Right hindlimb (tissue), 1 donor: ENCODE data around the gene SYPL1.

Experiments
- DNase-seq: peaks from one replicate; pipeline ENCODE4 v3.0.0-alpha.2; 2018

The SYPL1 gene

DNA sequence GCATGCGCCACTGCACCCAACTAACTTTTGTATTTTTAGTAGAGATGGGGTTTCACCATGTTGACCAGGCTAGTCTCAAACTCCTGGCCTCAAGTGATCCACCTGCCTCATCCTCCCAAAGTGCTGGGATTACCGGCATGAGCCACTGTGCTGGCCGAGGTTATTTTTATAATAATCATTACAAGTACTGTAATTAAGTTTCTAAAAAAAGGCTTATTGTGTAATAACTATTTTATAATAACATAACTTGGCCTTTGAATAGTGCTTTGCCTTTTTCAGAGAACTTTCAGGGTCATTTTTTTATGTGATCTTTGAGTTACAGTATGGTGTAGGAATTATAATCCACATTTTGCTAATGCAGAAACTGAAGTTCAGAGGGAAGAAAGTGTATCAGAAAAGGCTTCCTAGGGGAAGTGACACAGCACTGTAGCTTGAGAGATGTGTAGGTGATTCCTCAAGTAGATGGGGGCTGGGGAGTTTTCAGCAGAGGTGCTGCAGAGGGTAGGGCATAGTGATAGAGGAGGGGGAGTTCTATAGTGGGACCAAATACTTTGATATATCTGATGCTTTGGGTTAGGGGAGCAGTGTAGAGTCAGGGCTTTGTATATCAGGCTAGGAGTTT is 9.2 kb upstream of the SYPL1 start:
- DNase-seq, result no peak

DNA sequence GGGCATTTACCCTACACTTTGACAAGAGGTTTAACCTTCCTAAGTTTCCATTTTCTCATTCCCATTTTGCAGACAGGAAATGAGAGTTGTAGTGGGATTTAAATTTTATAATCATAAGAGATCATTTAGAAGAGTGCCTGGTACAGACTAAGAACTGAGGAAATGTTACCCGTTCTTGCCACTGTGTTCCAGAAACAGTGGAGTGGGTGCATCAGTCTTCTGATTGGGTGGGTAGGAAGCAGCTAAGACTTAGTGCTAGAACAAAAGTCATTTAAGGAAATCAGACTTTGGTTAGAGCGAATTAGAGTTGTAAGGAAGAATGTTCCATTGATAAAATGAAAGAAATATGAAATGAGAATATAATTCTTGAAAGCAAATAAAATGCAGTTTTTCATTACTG is 8.4 kb upstream of the SYPL1 start:
- DNase-seq, result no peak

DNA sequence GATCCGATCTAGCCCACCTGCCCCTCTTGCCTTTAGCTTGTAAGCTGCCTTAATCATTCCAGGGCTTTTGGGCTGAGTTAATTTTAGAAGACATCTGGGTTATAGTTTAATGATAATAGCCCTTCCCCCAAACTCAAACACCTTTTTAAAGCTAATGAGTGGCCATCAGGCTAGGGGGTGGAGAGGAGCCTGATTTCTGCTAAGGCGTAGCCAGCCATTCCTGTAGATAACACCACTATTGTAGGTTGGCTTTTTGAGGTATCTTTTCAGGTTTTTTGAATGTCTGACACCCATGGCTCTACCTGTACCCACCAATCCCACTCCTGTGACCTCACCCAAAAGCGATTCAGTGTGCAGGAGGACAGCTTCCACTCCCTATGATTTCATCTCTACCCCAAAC is 7.6 kb upstream of the SYPL1 start:
- DNase-seq, result no peak

DNA sequence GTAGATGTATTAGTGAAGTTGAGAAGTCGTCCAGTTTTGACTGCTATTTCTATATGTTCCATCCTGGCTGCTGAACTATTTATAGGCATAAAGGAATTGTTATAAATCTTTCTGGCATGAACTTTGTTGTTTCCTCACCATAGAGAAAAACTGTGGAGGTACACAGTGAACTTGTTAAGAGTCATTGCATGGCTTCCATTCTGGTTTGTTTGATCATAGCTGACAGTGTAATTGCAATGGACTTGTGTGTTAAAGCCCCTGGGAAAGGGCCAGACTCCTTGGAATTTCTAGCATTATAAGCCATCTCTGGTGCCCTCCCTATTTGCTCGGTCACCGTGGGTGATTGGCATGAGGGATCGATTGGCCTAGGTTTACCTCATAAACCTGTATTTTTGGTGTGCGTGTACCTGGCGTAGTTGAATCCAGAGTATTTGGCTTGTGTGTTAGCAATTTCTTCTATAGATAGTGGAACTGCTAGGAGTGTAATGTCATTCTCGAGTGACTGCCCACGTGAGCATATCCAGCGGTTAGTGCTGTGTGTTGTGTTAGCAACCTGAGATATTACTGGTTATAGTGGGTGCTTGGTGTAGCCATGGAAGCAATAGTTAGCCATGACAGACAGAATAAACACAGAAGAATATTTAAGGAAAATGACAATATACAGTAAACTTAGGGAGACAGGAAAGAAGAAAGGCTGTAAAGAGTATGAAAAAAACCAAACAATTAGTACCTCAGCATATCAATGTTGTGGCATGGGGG is 5.9 kb upstream of the SYPL1 start:
- no peak for DNase-seq

DNA sequence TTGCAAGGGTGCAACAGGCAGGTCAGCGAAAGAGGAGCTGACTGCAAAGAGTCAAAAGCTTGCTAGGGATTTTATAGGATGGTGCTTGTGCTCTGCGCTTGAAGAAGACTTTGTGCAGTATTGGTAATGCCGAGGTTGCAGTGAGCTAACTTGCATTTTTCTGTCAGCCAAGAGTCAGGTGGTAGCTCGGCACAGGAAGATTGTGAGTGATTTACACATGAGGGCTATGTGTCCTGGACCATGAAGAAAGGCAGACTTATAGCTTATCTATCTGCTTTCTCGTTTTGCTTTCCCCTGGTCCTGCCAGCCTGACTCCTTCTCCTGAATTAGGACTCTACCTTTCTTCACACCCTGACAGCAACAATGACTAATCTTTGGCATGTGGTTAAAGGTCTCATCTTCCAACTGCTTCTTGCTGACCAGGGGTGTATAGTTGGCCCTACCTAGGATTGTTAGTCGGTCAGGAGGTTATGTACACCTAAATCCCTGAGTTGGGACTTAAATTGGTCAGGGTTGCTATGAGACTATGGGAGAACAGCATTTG is 4.1 kb upstream of the SYPL1 start:
- no peak for DNase-seq

DNA sequence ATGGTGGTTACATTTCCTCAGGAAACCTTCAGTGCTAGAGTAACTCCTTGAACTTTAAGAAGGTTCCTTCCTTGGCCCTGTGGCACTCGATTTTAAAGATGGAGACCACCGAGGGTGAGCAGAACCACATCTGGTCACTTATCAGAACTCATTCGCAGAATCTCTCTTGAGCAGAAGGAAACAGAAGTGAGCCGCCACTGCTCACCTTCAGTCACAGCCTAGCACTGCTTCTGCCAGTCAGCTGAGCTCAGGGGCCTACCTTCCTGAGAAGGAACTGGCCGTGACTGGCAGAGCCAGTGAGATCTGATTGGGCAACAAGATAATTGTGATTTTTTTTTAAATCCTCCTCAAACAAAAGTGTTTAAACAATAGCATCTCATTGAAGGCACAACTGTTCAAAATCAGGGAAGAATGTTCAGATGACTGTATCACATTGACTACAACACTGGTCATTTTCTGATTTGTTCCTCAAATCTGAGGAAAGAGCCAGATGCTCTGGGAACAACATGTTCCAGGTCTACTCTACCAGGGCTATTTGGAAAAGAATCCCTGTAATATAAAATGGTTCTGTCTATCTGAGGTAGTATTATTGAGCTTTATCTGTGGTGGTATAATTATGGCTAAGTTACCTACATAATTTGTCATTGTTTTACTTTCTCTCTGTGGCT is 2.7 kb upstream of the SYPL1 start:
- no peak for DNase-seq

DNA sequence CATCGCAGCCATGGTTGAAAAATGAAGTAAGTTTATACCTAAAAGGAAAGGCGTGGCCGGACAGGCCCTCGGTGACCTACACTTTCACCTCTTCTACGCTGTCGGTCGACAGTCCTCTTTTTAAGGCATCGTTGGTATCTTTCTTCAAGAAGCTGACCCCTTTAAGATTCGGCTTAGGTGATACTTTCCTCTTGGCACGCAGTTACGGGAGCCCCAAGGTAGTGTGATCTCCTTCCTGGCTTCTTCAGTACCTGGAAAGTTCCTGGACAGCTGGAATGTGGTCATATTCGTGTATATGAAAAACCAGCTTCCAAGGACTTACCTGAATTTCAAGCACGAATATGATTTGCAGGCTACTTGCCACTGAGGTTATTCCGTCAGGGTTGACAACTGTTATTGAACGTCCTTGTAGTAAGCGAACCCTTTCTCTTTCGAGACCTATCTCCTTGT is 885 bp upstream of the SYPL1 start:
- no peak for DNase-seq

DNA sequence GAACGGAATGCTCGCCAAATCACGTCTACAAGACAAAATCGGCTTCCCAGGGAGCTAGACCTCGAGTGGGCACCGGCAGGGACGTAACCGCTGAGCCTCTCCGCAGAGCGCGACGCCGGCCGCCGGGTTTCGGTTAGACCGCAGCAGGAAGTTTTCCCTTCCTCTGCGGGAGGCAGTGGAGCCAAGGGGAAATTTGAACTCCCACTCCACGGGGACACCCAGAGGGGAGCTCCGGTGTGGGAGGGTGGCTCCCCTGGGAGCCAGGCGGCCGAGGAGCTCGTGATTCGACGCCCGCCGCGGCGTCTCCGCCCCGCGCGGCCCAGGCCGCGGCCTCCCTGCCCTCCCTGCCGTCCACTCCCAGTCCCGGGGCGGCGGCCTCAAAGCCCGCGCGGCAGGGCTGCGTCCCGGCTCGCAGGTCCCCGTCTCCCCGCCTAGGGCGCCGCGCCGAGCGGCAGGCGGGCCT is 426 bp downstream of the SYPL1 start:
- no peak for DNase-seq

DNA sequence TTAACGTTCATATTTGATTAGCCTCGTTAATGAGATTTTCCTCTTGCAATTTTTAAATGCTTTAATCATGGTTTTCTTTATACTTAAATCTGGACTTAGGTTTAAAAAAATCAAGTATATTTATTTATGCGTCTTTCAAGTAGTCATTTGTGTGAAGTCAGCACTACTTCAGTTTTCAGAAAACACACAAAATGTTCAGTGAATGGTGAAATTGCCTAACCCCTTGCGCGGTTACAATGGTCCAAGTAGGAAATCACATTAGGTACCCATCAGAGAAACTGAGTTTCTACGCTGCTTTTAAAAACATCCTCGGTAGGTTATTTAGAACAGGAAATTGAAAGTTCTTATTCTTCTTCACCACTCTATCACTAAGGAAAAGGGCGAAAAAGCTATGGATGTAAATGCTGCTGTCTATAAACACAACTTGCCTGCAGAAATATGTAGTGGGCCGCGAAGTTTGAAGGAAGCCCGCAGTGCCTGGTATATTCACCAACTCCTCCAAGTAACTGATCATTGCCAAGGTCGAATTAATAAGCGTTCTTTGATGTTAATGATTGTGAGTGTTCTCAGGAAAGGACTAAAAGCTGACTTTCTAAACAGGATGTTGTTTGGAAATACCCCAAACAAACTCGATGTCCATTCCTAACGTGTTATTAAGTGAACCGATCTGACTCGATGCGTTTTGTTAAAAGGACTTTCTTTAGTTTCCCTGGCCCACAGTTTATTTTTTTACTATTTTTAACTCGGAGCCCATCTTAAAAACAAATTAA is 1.0 kb downstream of the SYPL1 start:
- no peak for DNase-seq

DNA sequence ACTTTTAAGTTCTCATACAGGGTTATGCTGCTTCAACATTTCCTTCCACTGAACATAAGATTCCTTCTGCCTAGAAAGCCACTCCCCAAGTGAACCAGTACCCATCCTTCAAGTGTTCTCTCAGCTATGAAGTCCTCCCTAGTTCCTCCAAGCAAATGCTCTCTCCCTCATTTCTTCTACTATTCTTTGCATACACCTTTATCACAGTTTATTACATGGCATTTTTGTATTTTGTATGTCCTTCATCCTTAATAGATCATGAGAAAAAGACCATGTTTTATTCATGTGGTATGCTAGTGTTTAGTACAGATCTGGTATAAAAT is 1.9 kb downstream of the SYPL1 start:
- DNase-seq, result no peak

DNA sequence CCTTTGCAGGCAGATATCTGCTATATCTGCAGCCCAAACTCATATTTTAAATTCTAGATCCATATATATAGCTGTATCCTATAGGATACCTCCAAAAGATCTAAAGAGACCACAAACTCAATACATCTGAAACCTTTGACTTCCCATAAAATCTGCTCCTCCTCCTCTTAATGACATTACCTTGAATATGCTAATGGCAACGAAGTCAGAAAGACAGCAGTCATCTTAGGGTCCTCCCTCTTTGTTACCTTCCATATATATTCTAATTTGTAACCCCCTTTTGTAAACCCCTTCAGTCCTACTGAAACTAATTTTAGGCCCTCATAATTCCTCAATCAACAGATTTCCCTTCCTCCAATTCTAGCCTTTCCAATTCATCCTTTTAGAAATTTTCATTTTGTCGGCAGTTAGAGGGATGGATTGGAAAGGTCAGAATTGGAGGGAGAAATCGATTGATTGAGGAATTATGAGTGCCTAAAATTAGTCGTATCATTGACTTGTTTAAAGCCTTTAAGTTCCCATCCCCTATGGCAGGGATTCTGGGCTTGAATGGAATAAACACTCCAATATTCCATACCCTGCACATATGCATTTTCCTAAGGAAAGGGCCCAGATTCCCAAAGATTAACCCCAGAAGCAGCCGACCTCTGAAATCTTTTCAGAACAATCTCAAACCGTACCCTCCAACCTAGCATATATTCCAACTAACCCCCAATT is 2.4 kb downstream of the SYPL1 start:
- DNase-seq, result no peak

DNA sequence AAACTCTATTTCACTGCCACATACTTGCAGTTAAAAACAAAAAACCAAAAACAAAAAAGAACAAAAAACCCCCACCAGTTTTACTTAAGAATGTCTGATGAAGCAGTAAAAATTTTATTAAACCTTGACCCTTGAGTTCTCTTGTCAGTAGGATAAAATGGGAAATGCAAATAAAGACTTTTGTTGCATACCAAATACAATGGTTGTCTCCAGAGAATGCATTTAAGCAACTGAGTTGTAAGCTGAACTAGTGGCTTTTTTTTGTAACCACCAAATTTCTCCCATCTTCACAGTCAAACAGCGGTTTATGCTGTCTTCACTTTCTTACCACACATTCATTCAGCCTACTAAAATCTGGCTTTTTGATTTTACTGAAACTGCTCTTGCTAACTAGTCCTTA is 3.1 kb downstream of the SYPL1 start:
- DNase-seq, result no peak

DNA sequence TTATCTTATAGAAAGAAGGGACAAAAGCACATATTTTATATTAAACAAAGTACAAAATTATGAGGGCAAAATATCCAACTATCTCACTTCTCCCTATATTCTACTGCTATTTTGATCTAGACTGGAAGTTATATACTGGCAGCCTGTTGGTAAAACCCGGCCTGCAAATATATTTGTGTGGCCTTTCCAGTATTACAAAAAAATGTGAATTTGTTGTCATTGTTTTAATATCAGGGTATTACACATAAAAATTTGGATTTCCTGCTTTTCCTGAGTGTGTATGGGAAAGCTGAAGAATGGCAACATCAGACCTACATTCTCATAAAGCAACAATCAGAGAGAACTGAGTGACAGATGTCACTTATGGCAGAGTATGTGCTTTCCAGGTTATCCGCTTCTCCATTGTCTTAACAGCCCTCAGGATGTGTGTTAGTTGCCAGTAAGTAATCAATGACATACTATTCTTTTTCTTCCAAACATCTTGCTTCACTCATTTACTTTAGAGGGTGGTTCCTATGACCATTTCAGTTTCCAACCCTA is 7.3 kb downstream of the SYPL1 start:
- no peak for DNase-seq

DNA sequence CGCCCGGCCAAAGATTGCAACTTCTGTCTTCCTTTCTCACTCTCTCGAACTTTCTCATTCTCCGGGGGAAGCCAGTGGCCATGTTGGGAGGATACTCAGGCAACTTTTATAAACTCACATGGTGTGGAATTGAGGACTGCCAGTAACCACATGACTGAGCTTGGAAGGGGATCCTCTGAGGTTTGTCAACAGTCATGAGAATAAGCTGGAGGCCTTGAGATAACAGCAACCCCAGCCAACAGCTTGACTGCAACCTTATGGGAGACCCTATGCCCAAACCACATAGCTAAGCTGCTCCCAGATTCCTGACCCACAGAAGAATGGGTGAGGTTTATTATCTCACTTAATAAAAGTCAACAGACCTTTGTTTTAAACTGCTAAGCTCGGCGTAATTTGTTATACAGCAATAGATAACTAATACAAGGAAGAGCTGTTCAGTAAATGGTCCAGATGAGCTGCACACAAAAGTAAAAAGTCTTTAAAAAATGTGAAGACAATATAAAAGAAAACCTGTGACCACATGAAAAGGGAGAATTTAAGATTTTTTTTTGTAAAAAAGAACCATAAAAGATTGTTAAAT is 9.6 kb downstream of the SYPL1 start:
- DNase-seq, result no peak

DNA sequence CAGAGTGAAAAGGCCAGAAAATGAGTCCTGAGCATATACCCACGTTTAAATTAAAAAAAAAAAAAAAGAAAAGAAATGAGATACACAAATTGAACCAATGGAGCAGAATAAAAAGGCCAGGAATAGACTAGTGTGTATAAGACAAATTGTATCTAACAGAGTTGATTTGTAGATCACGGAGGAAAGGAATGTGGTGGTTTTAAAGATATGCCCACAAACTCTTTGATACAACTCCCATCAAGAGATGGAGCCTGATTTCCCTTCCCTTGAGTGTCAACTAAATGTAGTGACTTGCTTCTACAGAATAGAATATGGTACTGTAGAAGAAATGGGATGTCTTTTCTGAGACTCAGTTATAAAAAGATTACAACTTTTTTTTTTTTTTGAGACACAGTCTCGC is 10.4 kb downstream of the SYPL1 start:
- no peak for DNase-seq

DNA sequence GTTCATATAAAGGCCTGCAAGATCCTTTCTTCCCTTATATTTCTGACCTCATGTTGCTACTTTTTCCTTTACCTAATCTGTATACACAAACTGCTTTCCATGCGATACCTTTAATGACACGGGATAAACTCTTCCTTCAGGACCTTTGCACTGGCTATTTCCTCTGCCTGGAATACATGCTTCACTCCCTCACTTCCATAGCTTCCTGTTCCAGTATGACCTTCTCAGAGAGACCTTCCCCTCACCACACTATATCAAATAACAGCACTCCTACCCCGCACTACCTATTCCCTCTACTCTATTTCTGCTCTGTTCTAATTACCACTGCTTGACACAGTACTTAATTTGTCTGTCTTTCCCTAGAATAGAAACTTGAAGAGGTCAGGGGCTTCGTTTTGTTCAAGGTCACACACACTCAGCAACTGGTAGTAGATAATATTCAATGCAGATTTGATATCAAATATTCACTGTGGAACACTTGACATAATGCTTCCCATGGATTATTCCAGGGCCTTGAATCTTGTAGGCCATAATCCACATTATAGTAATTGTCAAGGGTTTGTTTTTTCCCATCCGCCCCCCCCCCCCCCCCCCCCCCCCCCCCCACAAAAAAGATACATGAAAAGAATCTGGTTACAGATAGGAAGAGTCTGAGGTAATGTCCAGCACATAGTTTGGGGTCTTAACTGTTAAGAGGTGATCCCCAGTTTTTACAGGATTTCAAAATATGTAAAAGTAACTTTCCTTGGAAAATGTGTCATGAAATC is 11.1 kb downstream of the SYPL1 start:
- no peak for DNase-seq

DNA sequence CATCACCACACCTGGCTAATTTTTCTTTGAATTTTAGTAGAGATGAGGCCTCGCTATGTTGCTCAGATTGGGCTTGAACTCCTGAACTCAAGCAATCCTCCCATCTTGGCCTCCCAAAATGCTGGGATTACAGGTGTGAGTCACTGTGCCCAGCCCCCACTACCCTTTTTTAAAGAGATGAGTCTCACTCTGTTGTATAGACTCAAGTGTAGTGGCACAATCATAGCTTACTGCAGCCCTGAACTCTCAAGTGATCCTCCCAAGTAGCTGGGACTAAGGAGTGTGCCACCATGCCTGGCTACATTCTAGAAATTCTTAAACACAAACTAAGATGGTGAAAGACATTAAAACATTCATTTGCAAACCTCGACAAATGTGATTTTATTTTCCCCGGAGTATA is 12.6 kb downstream of the SYPL1 start:
- DNase-seq, result no peak

DNA sequence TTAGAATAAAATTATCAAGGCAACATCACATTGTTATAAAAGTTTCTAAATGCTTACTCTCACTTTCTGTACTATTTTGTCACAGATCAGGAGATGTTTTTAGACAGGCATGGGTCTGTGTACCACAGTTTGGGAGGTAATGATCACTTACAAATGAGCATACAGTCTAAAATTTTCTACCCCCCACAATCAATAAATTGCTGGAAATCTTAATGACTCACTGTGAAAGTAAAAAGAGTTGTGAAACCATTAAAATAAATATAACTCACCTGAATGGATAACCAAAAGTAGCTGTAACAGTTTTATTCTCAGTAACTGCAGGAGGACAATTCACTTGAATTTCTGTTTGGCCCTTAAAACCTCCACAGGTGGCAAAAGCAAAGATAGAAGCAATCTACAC is 13.2 kb downstream of the SYPL1 start:
- no peak for DNase-seq

DNA sequence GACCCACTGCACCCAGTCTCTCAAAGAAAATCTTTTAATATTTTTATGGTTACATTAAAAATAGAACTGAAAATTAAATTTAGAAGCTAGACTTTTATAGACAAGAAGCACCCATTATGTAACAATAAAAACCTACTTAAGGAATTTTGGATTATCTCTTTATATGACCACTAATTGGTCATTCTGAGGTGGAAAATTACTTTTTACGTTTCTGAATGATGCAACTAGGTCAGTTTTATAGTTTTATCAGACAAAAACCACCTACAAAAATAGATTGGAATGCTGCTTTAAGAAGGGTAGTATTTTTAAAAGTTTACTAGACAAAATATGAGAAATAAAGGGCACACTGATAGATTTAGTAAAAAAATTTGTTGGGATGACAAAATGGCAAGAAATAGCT is 16.5 kb downstream of the SYPL1 start:
- no peak for DNase-seq

DNA sequence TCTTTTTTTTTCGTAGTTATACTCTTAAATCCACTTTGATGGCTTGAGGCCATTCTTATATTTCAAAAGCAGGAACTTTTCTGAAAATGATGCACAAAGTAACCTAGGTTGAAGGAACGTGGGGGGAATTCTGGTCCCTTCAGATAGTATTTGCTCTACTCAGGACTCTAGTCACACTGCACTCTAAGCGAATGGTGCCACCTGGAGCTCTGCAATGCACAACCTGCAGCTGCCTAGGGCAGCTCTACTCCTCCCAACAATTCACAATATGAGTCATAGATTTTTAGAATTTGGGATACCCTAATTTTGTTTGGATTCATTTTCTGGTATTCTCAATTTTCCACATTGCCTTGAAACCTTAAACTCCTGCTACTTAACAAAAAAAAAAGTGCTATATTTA is 17.3 kb downstream of the SYPL1 start:
- DNase-seq, result no peak

DNA sequence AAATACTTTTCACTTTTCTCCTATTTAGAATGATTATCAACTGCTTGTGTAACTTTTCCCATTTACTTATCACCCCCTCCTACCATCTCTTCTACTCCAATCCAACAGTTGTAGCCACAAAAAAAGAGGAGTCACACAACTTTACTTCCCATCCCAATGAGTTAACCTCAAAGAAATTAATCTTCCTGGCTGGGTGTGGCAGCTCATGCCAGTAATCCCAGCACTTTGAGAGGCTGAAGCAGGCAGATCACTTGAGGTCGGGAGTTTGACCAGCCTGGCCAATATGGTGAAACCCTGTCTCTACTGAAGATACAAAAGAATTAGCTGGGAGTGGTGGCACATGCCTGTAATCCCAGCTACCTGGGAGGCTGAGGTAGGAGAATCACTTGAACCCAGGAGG is 19.9 kb downstream of the SYPL1 start:
- DNase-seq, result no peak
